ENCODE measurements around the gene RXRA. TPM values are rescaled to one million over a fixed set of nuclear protein-coding genes. Genes with fewer than 3 reads are reported as not detected.

RXRA gene
- total RNA-seq, 1 donor from 2014 or later, result 83.3 TPM

DNA sequence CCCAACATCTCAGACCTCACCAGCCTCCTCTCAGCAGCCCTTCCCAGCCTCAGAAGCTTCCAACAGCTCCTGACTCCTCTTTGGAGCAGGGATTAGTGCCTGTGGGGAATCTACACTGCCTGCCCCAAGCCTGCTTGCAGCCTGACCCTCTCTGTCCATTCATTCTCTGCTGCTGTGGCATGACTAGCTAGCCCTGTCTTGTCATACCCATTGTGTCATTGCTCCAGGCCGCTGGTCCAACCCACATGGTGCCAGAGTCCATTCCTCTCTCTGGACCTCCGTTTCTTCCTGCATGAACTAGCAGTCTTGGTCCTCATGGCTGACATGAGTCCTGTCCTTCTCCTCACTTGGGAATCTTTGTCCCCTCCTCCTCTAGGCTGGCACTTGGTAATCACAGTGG, 12.8 kb upstream of the RXRA start:
- Mint-ChIP-seq H3K4me1 (ENCODE audit: unreplicated experiment) (no peaks in the 10 kb centered on the region), H3K27me3 (ENCODE audit: unreplicated experiment) (peaks cover 5% of the 10 kb centered on the region), H3K4me3 (ENCODE audit: unreplicated experiment) (no peak overlapping the region), H3K9me3 (ENCODE audit: unreplicated experiment) (no peaks in the 10 kb centered on the region), H3K27ac (ENCODE audit: unreplicated experiment) (no peak overlapping the region), H3K36me3 (ENCODE audit: low read depth, unreplicated experiment) (no peaks in the 10 kb centered on the region)
- no peak for DNase-seq (ENCODE audit: low spot score)
- no peak for TF ChIP-seq CTCF (IDR thresholded peaks at IDR 0.05; ENCODE audit: unreplicated experiment)

DNA sequence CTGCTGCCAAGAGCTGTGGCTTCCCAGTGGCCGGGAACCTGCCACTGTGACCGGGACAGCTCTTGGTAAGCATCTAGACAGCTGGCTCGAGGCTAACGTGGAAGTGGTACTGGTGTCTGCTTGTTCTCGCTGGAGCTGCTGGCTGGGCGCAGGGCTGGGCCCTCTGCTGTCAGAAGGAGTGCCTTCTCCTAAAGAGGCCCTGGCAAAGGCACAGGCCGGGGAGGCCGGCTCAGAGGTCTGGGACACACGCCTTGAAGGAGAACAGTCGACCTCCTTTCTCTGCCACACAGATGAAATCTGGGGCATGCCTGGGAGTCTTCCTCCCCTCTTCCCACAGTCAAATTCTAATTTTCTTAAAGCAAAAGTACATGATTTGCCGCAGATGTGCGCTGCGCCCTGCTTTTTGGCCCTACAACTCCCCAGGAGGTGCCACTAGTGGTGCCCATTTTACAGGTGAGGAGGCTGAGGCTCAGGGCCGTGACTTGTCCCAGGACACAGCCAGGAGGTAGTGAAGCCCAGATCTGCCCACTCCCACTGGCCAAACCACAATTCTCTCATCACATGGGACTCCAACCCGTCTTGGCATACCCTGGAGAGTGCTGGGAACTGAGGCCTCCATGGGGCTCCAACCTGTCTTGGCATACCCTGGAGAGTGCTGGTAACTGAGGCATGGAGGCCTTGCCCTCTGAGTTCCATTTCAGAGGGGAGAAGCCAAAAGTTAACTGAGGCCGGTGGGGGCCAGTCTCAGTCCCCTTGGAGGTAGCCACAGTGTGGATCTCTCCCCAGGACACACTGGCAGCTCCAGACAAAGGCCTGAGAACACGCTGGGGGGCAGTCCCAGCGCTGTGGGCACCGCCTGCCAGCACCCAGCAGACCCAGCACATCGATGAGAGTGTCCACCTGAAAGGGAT, 12.0 kb upstream of the RXRA start:
- no peak for TF ChIP-seq CTCF (IDR thresholded peaks at IDR 0.05; ENCODE audit: unreplicated experiment)
- no peak overlapping the region for H3K27ac Mint-ChIP-seq (ENCODE audit: unreplicated experiment)
- no peaks in the 10 kb centered on the region for H3K36me3 Mint-ChIP-seq (ENCODE audit: low read depth, unreplicated experiment)
- no peaks in the 10 kb centered on the region for H3K9me3 Mint-ChIP-seq (ENCODE audit: unreplicated experiment)
- no peaks in the 10 kb centered on the region for H3K4me1 Mint-ChIP-seq (ENCODE audit: unreplicated experiment)
- no peak for DNase-seq (ENCODE audit: low spot score)
- H3K27me3 Mint-ChIP-seq (ENCODE audit: unreplicated experiment), result peaks cover 5% of the 10 kb centered on the region
- no peak overlapping the region for H3K4me3 Mint-ChIP-seq (ENCODE audit: unreplicated experiment)

DNA sequence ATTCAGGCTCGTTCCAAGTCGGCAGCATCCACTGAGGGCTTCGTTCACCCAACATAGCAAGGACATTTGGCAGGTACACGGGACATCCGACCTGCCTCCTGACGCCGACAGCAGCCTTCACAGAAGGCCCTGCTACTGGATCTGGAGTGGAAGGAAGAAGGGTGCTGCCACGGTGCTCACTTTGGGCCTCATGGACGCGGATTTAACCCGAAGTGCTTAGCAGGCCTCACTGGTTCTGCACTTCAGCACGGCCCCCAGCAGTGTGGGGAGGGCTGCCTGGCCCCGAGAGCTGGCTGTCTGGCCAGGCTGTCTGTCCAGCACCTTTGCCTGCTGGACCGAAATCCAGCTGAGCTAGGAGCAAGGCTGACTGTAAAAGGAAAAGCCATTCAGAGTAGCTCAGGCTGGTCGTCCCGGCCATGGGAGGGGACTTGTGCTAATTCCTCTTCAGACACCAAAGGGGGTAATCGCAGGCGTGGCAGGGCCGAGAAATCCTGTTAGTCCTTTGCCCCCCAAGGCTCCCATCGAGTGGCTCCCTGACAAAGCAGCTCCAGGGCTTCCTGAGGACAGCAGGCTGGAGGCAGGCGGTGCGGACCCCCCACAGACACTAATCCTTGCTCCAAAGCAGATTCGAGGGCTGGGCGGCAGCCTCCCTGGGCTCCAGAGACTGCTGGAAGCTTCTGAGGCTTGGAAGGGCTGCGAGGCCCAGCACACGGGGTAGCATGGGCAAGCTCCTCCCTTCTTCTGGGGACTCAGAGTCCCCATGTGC, 11.1 kb upstream of the RXRA start:
- H3K27me3 Mint-ChIP-seq (ENCODE audit: unreplicated experiment), result peaks cover 5% of the 10 kb centered on the region
- no peak overlapping the region for H3K4me3 Mint-ChIP-seq (ENCODE audit: unreplicated experiment)
- H3K27ac Mint-ChIP-seq (ENCODE audit: unreplicated experiment), result no peak overlapping the region
- no peaks in the 10 kb centered on the region for H3K36me3 Mint-ChIP-seq (ENCODE audit: low read depth, unreplicated experiment)
- DNase-seq (ENCODE audit: low spot score), result no peak
- no peaks in the 10 kb centered on the region for H3K9me3 Mint-ChIP-seq (ENCODE audit: unreplicated experiment)
- no peak for TF ChIP-seq CTCF (IDR thresholded peaks at IDR 0.05; ENCODE audit: unreplicated experiment)
- H3K4me1 Mint-ChIP-seq (ENCODE audit: unreplicated experiment), result no peaks in the 10 kb centered on the region

DNA sequence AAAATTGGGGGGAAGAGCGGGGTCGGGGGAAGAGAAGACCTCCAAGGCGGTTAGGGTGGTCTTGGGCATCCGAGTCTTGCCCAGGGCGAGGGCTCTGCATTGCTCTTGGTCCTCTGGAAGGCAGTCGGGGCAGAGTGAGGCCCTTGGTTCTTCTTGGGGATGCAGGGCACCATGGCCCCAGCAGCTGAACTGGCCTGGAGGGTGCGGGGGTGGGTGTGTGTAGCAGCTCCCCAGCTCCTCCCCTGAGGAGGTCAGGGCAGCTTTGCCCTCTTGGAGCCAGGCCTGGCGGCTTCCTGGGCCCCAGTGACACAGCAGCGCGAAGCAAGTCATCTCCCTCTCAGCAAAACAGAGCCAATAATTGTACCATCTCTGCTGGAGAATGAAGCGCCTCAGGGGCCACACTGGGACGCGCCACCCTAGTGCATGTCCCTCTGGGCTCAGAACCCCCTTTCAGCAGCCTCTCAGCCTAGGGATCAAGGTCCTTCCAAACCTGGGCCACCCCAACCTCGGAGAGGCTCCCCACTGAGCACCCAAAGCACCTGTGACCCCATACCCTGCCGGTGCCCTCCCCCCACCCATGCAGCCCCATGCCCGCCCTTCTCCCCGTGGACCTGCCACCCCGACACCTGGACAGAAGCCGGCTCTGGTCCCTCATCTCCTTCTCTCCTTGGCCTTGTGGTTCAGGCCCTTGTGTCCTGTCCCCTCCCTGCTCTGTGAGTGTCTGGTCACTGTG, 10.4 kb upstream of the RXRA start:
- H3K4me3 Mint-ChIP-seq (ENCODE audit: unreplicated experiment), result no peak overlapping the region
- DNase-seq (ENCODE audit: low spot score), result no peak
- no peak for TF ChIP-seq CTCF (IDR thresholded peaks at IDR 0.05; ENCODE audit: unreplicated experiment)
- peaks cover 8% of the 10 kb centered on the region for H3K27me3 Mint-ChIP-seq (ENCODE audit: unreplicated experiment)
- no peaks in the 10 kb centered on the region for H3K36me3 Mint-ChIP-seq (ENCODE audit: low read depth, unreplicated experiment)
- no peak overlapping the region for H3K27ac Mint-ChIP-seq (ENCODE audit: unreplicated experiment)
- no peaks in the 10 kb centered on the region for H3K4me1 Mint-ChIP-seq (ENCODE audit: unreplicated experiment)
- H3K9me3 Mint-ChIP-seq (ENCODE audit: unreplicated experiment), result no peaks in the 10 kb centered on the region
